Choroid plexus epithelial cell (primary cell): ENCODE data around the gene OPRD1.
"Not testable (repeated sequence)": the region's sequence is repeated elsewhere in the genome, so short reads cannot be mapped to it uniquely, and the experiment has no call there.

ENCODE experiments used
- DNase-seq: peaks from one replicate; pipeline ENCODE4 v3.0.0-alpha.2; 2010; ENCODE audit warnings: low read depth
- H3K4me3 ChIP-seq: 2 replicates; pipeline ENCODE4 v1.5.1; 2011; ENCODE audit warnings: low read depth, mild to moderate bottlenecking, control low read depth, low read length, moderate library complexity
- TF ChIP-seq, protein P1 (sequence below): conservative IDR thresholded peaks from 2 replicates; pipeline ENCODE4 v1.5.1; 2011; ENCODE audit warnings: low read depth, mild to moderate bottlenecking, control low read depth, inconsistent platforms, low read length, moderate library complexity

Gene OPRD1

GRCh38 chr1:28853093-28853742 is 41.2 kb downstream of the OPRD1 start:
- no peak for DNase-seq
- TF ChIP-seq, protein P1, sequence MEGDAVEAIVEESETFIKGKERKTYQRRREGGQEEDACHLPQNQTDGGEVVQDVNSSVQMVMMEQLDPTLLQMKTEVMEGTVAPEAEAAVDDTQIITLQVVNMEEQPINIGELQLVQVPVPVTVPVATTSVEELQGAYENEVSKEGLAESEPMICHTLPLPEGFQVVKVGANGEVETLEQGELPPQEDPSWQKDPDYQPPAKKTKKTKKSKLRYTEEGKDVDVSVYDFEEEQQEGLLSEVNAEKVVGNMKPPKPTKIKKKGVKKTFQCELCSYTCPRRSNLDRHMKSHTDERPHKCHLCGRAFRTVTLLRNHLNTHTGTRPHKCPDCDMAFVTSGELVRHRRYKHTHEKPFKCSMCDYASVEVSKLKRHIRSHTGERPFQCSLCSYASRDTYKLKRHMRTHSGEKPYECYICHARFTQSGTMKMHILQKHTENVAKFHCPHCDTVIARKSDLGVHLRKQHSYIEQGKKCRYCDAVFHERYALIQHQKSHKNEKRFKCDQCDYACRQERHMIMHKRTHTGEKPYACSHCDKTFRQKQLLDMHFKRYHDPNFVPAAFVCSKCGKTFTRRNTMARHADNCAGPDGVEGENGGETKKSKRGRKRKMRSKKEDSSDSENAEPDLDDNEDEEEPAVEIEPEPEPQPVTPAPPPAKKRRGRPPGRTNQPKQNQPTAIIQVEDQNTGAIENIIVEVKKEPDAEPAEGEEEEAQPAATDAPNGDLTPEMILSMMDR = no peak
- no peak overlapping the region for H3K4me3 ChIP-seq

DNA sequence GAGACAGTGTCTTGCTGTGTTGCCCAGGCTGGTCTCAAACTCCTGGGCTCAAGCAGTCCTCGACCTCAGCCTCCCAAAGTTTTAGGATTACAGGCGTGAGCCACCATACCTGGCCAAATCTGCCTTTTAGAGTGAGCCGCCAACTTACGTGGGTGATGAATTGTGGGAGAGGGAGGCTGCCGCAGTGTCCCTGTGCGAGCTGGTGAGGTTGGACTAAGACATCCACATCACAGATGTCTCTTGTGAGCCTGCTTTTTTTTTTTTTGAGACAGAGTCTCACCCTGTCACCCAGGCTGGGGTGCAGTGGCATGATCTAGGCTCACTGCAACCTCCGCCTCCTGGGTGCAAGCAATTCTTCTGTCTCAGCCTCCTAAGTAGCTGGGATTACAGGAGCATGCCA is 42.4 kb downstream of the OPRD1 start:
- H3K4me3 ChIP-seq, DNase-seq: not testable (repeated sequence)

DNA sequence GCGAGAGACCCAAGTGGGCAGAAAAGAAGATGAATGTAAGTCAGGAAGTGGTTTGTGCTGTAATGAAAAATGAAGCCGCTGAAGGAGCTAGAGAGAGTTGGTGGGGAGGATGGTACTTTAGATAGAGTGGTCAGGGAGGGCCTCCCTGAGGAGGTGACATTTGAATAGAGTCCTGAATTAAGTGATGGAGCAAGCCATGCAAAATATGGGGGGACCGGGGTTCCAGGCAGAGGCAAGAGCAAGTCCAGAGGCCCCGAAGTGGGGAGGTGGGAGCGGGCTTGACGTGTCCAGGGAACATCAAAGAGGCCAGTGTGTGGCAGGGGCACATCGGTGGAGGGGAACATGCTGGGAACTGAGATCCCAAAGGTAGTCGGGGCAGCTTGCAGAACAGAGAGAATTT is 43.1 kb downstream of the OPRD1 start:
- no peak for DNase-seq
- TF ChIP-seq, protein P1 = no peak
- H3K4me3 ChIP-seq = no peak overlapping the region

DNA sequence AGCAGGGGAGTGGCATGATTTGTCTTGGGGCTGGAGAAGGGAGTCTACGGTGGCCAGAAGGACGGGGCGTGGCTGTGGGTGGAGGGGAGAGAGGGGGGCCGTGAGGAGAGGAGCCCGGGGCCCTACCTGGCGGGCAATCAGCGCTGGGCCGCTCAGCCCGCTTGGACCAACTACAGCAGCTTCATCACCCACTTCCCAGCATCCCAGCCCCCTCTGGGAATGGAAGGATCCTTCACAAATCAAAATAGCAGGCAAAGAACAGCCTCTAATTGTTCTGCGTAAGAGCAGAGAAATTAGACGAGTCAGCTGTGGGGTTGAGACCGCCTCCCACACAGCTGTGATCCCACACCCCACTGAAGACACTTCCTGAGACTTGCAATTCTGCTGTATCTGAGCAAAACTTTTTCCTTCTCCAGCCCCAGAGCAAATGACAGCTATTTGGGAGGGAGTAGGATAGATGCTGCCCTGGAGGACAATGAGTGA is 43.5 kb downstream of the OPRD1 start:
- no peak for DNase-seq
- H3K4me3 ChIP-seq = no peak overlapping the region
- TF ChIP-seq, protein P1 = no peak

DNA sequence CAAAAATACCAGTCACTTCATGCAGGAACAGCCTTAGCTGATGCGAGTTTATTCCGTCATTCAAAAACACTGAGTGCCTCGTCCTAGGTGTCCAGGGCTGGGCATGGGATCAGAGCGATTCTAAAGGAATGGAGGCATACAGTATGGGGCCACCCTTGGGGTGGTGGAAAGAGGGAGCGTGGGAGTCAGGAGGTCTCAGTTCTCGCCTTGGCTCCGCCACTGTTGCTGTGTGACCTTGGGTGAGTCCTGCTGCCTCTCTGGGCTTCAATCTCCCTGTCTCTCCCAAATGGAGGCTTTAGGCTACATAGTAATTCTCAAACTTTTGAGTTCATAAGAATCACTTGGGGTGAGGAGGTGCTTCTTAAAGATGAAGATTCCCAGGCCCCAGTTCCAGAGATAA is 44.0 kb downstream of the OPRD1 start:
- no peak overlapping the region for H3K4me3 ChIP-seq

DNA sequence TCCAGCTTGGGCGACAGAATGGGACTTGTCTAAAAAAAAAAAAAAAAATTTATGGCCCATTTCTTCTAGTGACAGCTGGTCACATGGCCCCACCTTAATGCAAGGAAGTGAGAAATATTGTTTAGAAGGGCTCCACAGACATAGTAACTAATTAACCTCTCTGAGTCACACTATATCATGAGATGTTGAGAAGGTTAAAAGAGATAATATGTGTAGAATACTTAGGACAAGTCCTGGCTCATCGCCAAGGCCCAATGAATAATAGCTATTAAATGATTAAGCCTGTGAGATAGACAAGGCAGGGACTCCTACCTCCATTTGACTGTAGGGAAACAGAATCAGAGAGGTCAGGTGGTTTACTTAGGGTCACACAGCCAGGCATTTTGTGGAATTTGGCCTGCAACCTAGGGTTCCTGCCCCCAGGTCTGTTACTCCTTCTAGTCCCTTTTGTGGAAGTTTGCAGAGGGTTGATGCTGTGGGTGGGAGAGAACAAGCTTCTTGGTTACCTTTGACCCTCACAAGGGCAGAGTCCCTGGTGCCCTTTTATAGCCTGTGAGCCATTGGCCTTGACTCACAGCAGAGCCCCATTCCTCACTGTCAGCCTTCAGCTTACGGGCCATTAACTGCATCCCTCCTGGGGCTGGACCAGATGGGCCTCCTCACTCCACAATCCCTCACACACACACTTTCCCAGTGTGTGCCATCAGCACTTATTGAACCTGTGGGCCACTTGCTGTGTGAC is 48.5 kb downstream of the OPRD1 start:
- DNase-seq = peak; percentile 16

More for the DNA sequence above, 44.0 kb downstream of the OPRD1 start:
- TF ChIP-seq, protein P1 = no peak
- DNase-seq = no peak

More for the DNA sequence above, 48.5 kb downstream of the OPRD1 start:
- TF ChIP-seq, protein P1 = no peak
- H3K4me3 ChIP-seq = no peak overlapping the region
